ENCODE results near the gene DDX49.
A peak's percentile ranks its signal among the peaks of the same experiment; 100 is the strongest.
"Not testable (repeated sequence)": the region's sequence is repeated elsewhere in the genome, so short reads cannot be mapped to it uniquely, and the experiment has no call there.

The DDX49 gene

GRCh38 chr19:18945297-18945696 lies 25.8 kb downstream of the DDX49 start:
- no peak for DNase-seq

DNA sequence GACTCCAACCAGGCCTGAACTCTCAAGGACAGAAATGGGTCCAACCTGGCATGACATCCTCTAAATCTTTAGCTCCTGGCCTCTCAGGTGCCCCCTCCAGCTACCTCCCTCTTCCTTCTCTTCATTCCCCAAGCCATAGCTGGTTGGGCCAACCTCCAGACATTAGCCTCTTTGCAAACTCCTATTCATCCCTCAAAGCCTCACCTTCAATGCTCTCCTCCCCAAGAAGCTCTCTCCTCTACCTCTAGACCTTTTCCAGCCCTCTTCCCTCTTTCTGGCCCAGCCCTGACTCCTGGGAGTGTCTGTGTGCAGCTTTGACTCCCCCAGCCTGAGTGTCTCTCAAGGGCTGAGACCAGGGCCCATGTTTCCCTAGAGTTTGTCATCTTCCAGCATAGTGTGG lies 26.8 kb downstream of the DDX49 start:
- no peak for DNase-seq

- DNase-seq, result peak; percentile 64
Observed at GRCh38 chr19:18946918-18947317, 27.4 kb downstream of the DDX49 start.

- DNase-seq, result no peak
Observed at GRCh38 chr19:18948075-18948975, 28.8 kb downstream of the DDX49 start.

GRCh38 chr19:18948976-18949356 lies 29.5 kb downstream of the DDX49 start:
- DNase-seq, result no peak

- no peak for DNase-seq
Observed at GRCh38 chr19:18949858-18950257, 30.3 kb downstream of the DDX49 start.

- no peak for DNase-seq
Observed at GRCh38 chr19:18951721-18952281, 32.3 kb downstream of the DDX49 start.

DNA sequence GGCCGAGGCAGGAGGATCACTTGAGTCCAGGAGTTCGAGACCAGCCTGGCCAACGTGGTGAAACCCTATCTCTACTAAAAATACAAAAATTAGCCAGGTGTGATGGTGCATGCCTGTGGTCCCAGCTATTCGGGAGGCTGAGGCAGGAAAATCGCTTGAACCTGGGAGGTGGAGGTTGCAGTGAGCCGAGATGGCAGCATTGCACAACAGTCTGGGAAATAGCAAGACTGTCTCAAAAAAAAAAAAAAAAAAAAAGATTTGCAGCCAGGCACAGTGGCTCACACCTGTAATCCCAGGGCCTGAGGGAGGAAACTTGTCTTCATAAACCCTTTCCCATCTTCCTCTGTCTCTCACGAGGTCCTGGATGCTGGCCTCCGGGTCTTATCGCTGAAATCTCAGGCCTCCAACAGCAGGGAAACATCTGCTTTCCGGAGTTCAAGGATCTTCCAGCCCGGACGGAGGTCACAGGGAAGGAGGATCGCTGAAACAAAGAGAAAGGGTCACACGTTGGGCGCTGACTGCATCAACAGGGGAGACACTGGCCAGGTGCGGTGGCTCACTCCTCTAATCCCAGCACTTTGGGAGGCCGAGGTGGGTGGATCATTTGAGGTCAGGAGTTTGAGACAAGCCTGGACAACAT lies 33.0 kb downstream of the DDX49 start:
- DNase-seq, result not testable (repeated sequence)

- no peak for DNase-seq
Observed at GRCh38 chr19:18954094-18954493, 34.6 kb downstream of the DDX49 start.

DNA sequence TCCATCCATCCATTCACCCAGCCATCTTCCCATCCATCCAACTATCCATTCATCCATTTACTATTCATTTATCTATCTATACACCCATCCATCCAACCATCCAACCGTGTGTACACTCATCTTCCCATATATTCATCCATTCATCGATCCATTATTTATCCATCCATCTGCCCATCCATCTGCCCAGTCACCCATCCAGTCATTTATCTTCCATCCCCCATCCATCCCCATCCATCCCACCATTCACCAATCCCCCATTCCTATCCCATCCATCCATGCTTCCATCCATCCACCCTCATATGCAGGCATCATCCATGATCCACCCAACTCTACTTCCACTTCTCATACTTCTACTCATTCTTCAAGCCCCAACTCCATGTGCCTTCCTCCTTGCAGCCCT lies 35.5 kb downstream of the DDX49 start:
- no peak for DNase-seq

- DNase-seq, result no peak
Observed at GRCh38 chr19:18960370-18960769, 40.9 kb downstream of the DDX49 start.

DNA sequence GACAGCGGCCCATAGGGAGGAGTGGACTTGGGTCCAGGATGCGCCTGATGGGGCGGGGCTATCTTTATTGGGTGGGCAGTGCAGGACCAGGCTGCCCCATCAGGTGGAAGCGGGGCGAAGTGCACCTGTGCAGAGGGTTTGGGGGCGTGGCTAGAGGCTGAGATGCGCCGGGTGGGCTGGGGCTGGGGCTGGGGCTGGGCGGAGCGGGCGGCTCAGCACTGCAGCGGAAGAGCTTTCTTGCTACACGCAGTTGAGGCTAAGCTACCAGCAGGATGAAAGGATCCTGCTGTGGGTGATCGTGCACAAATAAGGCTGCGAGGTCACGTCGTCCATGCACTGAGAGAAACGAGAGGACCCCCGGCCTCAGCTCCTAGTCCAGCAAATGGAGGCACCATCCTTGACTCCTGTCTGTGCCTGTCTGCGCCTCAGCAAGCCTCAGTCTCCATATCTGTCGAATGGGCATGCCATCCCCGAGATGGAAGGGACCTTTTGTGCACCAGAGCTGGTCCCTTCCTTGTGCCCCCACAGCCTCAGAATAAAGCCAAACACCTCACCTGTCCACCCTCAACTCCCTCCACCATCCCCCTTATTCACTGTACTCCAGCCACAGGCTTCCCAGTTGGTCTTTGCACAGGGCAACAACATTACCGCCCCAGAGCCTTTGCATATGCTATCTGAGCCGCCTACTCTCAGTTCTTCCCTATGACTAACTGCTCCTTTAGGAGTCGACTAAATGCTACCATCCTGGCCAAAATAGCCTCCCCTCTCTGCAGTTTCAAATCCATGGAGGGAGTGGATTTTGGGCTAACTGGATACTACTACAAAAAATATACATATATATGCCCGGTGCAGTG lies 42.5 kb downstream of the DDX49 start:
- no peak for DNase-seq

GRCh38 chr19:18964121-18964520 lies 44.6 kb downstream of the DDX49 start:
- DNase-seq, result no peak

DNA sequence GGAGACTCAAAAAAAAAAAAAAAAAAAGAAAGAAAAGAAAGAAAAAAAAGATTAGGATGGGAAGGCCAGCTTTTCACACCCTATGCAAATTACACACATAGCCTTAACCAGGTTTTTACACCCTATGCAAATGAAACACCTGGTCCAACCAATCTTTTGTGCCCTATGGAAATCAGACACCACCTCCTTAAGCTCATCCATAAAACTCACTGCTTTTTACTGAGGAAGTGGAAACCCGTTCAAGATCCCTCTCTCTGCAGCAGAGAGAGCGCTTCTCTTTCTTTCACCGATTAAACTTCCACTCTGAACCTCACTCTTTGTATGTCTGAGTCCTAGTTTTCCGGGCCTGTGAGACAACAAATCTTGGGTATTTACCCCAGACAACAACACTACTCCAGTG lies 46.8 kb downstream of the DDX49 start:
- no peak for DNase-seq

DNA sequence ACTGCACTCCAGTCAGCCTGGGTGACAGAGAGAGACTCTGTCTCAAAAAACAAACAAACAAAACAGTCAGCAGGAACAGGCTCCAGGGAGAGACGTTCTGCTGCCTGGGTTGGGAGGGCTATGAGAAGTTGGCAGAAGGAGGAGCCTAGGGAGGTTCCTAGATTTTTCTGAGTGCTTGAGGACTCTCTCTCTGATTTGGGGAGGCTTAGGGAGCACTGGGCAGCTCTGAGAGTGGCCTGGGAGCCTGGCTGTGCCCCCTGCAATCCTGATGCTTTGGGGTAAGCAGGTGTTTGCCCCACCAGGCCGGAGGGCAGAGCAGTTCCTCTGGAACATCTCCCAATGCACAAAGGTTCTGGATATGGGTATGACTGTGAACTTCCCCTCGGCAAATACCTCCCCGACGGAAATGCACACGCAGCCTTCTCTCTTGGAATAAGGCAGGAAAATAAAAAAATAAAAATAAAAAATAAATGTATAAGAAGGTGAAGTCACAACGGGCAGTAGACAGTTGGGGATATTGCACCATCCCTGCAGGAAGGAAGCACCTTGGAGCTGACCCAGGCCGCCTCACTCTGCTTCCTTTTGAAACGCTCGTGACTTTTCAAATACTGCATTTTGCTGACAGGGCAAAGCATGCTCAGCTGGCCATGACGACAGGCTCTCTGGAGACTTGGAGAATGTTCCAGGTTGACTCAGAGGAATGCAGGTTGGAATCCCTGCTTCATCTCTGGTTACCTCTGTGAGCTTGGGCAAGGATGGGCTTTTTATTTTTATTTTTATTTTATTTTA lies 48.0 kb downstream of the DDX49 start:
- DNase-seq, result no peak

GRCh38 chr19:18969931-18970659 lies 50.6 kb downstream of the DDX49 start:
- DNase-seq, result no peak

DNA sequence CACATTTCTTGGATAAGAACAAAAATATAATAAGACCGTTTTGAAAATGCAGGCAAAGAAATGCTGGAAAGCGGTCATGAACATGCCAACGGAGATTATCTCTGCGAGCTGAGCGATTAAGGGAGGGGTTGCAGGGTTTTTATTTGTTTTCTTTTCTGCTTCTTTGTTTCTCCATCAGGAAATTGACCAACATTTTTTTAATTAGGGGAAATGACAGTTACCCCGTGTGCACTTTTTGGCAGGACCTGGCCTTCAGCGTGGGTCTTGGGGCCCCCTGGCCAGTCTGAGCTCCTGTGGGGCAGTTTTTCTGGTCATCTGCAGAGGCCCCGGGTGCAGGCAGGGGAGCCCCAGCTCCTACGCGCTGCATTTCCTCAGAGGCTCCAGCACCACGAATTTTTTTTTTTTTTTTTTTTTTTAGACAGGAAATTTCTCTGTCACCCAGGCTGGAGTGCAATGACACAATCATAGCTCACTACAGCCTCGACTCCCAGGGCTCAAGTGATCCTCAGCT lies 52.8 kb downstream of the DDX49 start:
- DNase-seq, result no peak

DNA sequence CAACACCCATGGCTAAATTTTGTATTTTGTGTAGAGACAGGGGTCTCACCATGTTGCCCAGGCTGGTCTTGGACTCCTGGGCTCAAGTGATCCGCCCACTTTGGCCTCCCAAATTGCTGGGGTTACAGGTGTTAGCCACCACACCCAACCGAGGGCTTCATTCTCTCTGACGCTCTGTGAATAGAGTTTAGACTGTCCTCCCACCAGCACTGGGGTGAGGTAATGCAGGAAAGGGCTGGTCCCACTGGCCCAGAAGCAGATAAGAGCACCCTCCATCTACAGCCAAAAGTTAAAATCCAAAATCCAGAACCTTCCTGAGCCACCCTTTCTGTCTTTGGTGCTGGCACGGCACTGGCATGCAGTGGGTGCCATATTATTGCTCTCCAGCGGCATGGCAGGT lies 53.3 kb downstream of the DDX49 start:
- DNase-seq, result no peak

DNA sequence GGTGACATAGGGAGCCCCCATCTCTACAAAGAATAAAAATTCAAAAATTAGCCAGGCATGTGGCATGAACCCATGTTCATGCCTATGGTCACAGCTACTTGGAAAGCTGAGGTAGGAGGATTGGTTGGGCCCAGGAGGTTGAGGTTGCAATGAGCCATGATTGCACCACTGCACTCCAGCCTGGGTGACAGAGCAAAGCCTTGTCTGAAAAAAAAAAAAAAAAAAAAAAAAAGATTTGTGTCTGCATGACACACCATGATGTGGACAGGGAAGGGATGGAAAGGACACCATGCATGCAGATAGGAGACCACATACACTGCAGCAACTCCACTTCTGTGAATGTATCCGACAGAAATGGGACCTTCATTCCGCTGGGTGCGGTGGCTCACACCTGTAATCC lies 55.5 kb downstream of the DDX49 start:
- no peak for DNase-seq

- DNase-seq, result no peak
Observed at GRCh38 chr19:18975869-18976268, 56.4 kb downstream of the DDX49 start.

All from NCI-H1105 (cell line).